Stimulated activated CD8-positive, alpha-beta memory T cell treated with anti-CD3 and anti-CD28 coated beads, Interleukin-4, amount 100 ng/mL, for 48 hours (primary cell): Measurements from ENCODE around the gene RABEPK.
"Not testable (repeated sequence)": the region's sequence is repeated elsewhere in the genome, so short reads cannot be mapped to it uniquely, and the experiment has no call there.

Experiments used
- DNase-seq: peaks from one replicate; pipeline ENCODE4 v3.0.0-alpha.2; 2020

Gene RABEPK

GRCh38 chr9:125202846-125203618, 2.7 kb downstream of the RABEPK start:
- DNase-seq, result no peak

- DNase-seq, result no peak
These were observed 4.1 kb downstream of the RABEPK start for GRCh38 chr9:125204477-125204876.

GRCh38 chr9:125214186-125214585, 13.8 kb downstream of the RABEPK start:
- no peak for DNase-seq

GRCh38 chr9:125218621-125219020, 18.3 kb downstream of the RABEPK start:
- DNase-seq, result no peak

GRCh38 chr9:125224858-125225257, 24.5 kb downstream of the RABEPK start:
- DNase-seq, result not testable (repeated sequence)

GRCh38 chr9:125227761-125228160, 27.4 kb downstream of the RABEPK start:
- no peak for DNase-seq

- DNase-seq, result no peak
These were observed 33.3 kb downstream of the RABEPK start for GRCh38 chr9:125233678-125234077.

DNA sequence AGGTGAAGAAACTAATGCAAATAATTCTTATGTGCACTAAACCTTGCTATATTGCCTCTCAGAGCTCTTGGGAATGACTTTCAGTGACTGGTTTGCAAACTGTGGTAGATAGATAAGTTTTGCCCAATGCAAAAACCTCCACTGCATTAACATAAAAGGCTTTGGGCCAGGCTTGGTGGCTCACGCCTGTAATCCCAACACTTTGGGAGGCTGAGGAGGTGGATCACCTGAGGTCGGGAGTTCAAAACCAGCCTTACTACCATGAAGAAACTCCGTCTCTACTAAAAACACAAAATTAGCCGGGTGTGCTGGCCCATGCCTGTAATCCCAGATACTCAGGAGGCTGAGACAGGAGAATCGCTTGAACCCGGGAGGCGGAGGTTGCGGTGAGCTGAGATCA, 33.8 kb downstream of the RABEPK start:
- not testable (repeated sequence) for DNase-seq

DNA sequence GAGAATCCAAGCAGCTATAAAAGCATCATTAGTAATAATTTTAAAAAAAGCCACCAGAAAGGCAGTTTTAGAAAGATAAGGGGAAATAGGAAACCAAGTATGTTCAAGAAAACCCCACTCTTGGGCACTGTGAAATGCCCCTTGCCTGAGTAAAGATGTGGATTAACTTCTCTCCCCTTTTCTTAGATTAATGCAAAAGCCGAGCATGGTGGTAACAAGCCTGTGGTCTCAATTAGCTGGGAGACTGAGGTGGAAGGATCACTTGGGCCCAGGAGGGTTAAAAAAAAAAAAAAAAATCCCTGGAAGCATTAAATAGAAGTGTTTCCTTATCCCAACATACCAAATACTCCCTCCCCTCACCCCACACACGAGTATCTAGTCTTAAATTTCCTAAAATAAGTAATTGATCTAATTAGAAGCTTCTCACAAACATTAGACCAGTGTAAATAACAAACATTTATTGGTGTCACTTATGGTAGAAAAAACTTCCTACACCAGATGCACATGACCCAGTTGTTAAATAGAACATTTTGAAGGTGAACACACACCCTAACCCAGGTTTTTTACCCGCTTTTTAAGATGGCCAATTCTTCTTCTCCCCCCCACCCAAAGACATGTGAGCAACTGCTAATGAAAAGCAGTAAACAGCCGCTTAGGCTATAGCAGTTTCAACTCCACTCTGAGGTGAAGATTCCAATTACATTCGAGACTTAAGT, 35.6 kb downstream of the RABEPK start:
- no peak for DNase-seq

DNA sequence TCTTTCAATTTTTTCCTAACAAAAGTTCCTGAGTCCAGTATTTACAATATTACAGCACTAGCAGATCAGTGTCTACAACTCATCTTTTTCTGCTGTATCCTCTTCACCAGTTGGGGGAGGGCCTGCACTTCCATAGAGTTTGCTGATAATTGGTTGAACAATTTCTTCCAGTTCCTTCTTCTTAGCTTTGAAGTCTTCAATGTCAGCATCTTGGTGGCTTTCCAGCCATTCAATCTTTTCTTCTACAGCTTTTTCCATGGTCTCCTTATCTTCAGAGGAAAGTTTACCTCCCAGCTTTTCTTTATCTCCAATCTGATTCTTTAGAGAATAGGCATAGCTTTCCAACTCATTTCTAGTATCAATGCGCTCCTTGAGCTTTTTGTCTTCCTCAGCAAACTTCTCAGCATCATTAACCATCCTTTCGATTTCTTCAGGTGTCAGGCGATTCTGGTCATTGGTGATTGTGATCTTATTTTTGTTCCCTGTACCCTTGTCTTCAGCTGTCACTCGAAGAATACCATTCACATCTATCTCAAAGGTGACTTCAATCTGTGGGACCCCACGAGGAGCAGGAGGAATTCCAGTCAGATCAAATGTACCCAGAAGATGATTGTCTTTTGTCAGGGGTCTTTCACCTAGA, 36.3 kb downstream of the RABEPK start:
- not testable (repeated sequence) for DNase-seq

- DNase-seq, result no peak
These were observed 38.0 kb downstream of the RABEPK start for GRCh38 chr9:125238127-125238914.

GRCh38 chr9:125238915-125239446, 38.6 kb downstream of the RABEPK start:
- no peak for DNase-seq

DNA sequence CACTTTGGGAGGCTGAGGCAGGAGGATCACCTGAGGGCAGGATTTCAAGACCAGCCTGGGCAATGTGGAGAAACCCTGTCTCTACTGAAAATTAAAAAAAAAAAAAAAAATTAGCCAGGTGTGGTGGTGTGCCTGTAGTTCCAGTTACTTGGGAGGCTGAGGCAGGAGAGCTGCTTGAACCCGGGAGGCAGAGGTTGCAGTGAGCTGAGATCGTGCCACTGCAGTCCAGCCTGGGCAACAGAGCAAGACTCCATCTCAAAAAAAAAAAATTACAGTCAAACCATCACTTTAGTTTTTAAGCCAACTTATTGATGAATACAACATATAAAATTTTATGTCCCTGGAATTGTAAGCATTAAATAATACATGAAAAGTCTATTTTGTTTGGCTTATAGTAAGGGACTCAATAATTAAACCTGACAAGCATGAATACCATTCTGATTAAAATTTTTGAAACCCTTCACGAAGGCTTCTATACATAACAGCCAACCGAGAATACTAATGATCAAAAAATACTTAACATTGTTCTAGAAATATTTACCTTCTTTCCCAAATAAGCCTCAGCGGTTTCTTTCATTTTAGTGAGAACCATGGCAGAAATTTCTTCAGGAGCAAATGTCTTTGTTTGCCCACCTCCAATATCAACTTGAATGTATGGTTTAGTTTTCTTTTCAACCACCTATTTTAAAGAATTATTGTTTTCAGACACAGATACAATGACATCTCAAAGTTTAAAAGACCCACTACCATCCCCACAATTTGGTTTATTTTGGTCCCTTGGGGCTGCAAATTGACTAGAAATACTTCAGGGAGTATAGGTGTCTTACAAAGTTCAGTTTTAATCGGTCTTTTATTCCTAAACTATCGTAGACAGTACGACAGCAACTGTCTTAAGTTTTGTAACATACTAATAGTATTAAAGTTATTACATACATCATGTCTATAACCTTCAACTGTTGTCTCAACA, 39.6 kb downstream of the RABEPK start:
- no peak for DNase-seq

DNA sequence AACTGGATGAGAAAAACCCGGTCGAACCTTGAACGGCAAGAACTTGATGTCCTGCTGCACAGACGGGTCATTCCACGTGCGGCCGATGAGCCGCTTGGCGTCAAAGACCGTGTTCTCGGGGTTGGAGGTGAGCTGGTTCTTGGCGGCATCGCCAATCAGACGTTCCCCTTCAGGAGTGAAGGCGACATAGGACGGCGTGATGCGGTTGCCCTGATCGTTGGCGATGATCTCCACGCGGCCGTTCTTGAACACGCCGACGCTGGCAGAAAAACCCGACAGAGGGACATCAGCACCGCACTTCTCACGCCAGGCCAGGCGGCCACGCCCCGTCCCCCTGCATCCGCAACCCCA, 40.3 kb downstream of the RABEPK start:
- peak; percentile 60 for DNase-seq

- peak; percentile 100 for DNase-seq
These were observed 40.9 kb downstream of the RABEPK start, which contains the start of gene HSPA5 for GRCh38 chr9:125241000-125241862. HSPA5 (minus strand) TSS chr9:125241343; CDS start chr9:125241126, 217 bp downstream.

DNA sequence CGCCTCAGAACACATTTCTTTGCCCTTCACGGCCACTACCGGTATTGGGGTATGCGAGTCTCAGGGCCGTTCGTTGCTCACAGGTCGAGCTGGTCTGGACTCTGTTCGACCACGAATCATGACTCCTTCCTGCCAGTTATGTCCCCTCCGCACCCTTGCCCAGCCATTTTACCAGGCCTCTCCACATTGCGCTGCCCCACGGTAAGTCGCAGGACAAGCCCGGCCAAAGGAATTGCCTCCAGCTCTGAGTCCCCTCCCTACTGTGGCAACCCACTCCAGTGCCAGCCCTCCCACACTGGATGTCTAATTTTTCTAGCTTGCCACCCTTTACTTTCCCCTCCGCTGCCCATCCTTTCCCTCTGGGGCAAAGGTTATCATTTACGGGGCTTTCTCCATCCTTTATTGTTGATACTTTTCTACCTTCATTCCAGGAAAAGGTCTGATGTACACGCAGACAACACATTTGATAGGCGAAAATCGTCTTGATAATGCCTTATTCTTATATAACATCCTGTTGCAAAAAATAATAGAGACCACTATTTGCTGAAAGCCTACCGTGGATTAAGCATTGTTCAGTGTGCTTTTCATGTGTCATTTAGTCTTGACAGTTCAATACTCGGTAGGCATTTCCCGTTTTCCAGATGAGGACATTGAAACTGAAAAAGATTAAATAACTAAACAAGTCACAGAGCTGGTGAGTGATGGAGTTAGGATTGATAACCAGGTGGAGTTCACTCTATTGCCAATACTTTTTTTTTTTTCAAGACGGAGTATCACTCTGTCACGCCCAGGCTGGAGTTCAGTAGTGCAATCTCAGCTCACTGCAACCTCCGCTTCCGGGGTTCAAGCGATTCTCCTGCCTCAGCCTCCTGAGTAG, 41.8 kb downstream of the RABEPK start:
- DNase-seq, result peak; percentile 59

- no peak for DNase-seq
These were observed 43.5 kb downstream of the RABEPK start for GRCh38 chr9:125243792-125244260.

- no peak for DNase-seq
These were observed 45.9 kb downstream of the RABEPK start for GRCh38 chr9:125246261-125246667.

- no peak for DNase-seq
These were observed 53.9 kb downstream of the RABEPK start for GRCh38 chr9:125254231-125254630.
